ENCODE data around the gene QTRT2.

DNA sequence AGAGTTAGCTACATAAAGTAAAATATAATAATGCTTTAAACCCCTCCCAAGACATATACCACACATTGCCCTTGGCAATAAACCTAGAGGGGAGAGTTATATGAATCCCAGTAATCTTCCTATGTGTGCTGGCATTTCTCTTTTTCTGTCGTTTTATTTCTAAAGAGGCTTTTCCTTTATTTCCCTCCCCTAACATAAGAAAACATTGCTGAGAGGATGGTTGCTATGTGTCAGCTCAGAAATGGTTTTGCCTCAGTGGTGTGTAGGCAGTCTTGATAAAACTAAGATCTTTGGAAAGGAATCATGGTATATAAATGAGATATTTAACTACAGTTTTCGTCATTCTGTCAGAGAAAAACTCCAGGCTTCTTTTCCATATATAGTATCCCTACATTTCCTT is 30.2 kb upstream of the QTRT2 start:
- TF ChIP-seq CTCF (IDR thresholded peaks at IDR 0.05), result no peak
- no peak for TF ChIP-seq POLR2A (IDR thresholded peaks at IDR 0.05)
